Stimulated activated CD8-positive, alpha-beta memory T cell treated with anti-CD3 and anti-CD28 coated beads, Interleukin-2, amount 100 ng/mL, for 48 hours (primary cell): ENCODE data around the gene TMEM138.
"Not testable (repeated sequence)": the region's sequence is repeated elsewhere in the genome, so short reads cannot be mapped to it uniquely, and the experiment has no call there.

ENCODE experiments used
- DNase-seq, 2 donors: peaks; one replicate each; pipeline ENCODE4 v3.0.0-alpha.2; 2020; ENCODE audit warnings: low read depth in 2 of 2

Gene TMEM138

GRCh38 chr11:61364012-61364675, 2.0 kb downstream of the TMEM138 start:
- DNase-seq, result no peak

- no peak for DNase-seq
Observed at GRCh38 chr11:61367406-61367805, 5.2 kb downstream of the TMEM138 start.

- no peak for DNase-seq
Observed at GRCh38 chr11:61368646-61369045, 6.5 kb downstream of the TMEM138 start.

GRCh38 chr11:61369372-61370348, 7.5 kb downstream of the TMEM138 start:
- DNase-seq, result no peak

GRCh38 chr11:61370349-61371005, 8.3 kb downstream of the TMEM138 start:
- no peak for DNase-seq

- DNase-seq, result no peak
Observed at GRCh38 chr11:61372659-61373420, 10.7 kb downstream of the TMEM138 start.

GRCh38 chr11:61375761-61376108, 13.6 kb downstream of the TMEM138 start:
- no peak for DNase-seq

GRCh38 chr11:61377461-61378160, 15.4 kb downstream of the TMEM138 start:
- DNase-seq, result no peak

- DNase-seq, result no peak
Observed at GRCh38 chr11:61378713-61379313, 16.6 kb downstream of the TMEM138 start.

GRCh38 chr11:61380884-61381283, 18.7 kb downstream of the TMEM138 start:
- no peak for DNase-seq

- DNase-seq, result not testable (repeated sequence)
Observed at GRCh38 chr11:61383859-61384258, 21.7 kb downstream of the TMEM138 start.

GRCh38 chr11:61384271-61385242, 22.4 kb downstream of the TMEM138 start:
- DNase-seq, result no peak

- DNase-seq, result no peak
Observed at GRCh38 chr11:61390161-61390560, 28.0 kb downstream of the TMEM138 start.

GRCh38 chr11:61392981-61393595, 30.9 kb downstream of the TMEM138 start:
- DNase-seq, result no peak

GRCh38 chr11:61401173-61401572, 39.0 kb downstream of the TMEM138 start:
- DNase-seq, result no peak

GRCh38 chr11:61401573-61401972, 39.4 kb downstream of the TMEM138 start:
- DNase-seq, result no peak

GRCh38 chr11:61403658-61404057, 41.5 kb downstream of the TMEM138 start:
- no peak for DNase-seq

- no peak for DNase-seq
Observed at GRCh38 chr11:61404103-61404502, 41.9 kb downstream of the TMEM138 start.

GRCh38 chr11:61404641-61405040, 42.5 kb downstream of the TMEM138 start:
- no peak for DNase-seq
